Epithelial cell of esophagus (primary cell): Measurements from ENCODE around the gene ZNF511.

Source experiments
- DNase-seq: peaks from one replicate; pipeline ENCODE4 v3.0.0; 2010; ENCODE audit warnings: low read depth
- H3K4me3 ChIP-seq: 2 replicates; pipeline ENCODE4 v1.5.1; 2011; ENCODE audit warnings: mild to moderate bottlenecking, low read length, control low read depth
- TF ChIP-seq, protein P1 (sequence below): IDR thresholded peaks from 2 replicates; pipeline ENCODE4 v1.5.1; 2011; ENCODE audit warnings: low read depth, mild to moderate bottlenecking, low read length, control low read depth, inconsistent platforms; ENCODE audit not compliant: insufficient read depth; ENCODE audit errors: missing control alignments

The ZNF511 gene

DNA sequence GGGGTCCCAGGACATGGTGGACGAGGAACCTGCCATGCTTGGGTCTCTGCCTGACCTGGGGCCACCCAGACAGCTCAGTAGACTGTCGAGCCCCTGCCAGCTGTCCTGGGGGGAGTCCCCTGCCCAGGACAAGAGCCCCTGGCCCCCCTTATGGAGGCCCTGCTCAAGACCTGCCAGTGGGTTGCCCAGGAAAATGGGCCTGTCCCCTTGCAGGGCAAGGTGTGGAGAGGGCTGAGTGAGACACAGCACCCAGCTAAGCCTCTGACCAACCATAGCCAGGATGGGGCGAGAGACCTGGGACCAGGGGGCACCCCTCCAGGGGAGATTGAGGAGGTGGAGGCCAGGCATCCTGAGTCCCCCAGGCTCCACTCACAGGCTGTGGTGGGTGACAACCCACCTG is 47.3 kb downstream of the ZNF511 start:
- no peak overlapping the region for H3K4me3 ChIP-seq
- TF ChIP-seq, protein P1, sequence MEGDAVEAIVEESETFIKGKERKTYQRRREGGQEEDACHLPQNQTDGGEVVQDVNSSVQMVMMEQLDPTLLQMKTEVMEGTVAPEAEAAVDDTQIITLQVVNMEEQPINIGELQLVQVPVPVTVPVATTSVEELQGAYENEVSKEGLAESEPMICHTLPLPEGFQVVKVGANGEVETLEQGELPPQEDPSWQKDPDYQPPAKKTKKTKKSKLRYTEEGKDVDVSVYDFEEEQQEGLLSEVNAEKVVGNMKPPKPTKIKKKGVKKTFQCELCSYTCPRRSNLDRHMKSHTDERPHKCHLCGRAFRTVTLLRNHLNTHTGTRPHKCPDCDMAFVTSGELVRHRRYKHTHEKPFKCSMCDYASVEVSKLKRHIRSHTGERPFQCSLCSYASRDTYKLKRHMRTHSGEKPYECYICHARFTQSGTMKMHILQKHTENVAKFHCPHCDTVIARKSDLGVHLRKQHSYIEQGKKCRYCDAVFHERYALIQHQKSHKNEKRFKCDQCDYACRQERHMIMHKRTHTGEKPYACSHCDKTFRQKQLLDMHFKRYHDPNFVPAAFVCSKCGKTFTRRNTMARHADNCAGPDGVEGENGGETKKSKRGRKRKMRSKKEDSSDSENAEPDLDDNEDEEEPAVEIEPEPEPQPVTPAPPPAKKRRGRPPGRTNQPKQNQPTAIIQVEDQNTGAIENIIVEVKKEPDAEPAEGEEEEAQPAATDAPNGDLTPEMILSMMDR: no peak
- no peak for DNase-seq

DNA sequence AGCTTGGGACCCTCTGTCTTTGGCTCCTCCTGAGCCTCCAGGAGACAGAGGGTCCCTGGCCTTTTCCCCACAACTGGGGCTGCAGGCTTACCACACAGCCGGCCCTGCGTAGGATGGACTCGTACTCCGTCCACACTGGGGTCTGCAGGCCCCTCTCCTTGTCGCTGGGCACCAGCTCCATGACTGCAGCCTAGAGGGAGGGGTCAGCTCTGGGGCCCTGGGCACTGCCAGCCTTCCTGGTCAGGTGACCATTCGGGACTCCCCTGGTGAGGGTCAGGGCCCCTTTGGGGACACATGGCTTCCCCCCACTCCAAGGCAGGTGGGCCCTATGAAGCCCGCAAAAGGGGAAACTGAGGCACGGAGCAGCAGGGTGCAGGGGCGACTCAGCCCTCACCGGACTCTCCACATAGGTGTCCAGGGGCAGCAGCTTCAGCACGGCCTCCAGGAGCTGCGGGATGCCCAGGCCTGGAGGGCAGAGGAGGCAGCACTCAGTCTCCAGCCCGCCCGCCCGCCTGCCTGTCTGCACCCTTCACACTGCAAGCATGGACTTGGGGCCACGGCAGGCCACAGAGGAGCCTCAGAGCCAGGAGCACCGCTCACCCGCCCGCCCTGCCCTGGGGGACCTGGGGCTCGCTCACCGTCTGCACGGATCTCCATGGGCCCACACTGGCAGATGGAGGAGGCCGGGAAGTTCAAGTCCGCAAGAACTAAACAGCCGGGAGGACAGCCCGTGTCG is 48.0 kb downstream of the ZNF511 start:
- H3K4me3 ChIP-seq: peak overlapping the region; percentile 49
- TF ChIP-seq, protein P1: no peak
- DNase-seq: no peak

DNA sequence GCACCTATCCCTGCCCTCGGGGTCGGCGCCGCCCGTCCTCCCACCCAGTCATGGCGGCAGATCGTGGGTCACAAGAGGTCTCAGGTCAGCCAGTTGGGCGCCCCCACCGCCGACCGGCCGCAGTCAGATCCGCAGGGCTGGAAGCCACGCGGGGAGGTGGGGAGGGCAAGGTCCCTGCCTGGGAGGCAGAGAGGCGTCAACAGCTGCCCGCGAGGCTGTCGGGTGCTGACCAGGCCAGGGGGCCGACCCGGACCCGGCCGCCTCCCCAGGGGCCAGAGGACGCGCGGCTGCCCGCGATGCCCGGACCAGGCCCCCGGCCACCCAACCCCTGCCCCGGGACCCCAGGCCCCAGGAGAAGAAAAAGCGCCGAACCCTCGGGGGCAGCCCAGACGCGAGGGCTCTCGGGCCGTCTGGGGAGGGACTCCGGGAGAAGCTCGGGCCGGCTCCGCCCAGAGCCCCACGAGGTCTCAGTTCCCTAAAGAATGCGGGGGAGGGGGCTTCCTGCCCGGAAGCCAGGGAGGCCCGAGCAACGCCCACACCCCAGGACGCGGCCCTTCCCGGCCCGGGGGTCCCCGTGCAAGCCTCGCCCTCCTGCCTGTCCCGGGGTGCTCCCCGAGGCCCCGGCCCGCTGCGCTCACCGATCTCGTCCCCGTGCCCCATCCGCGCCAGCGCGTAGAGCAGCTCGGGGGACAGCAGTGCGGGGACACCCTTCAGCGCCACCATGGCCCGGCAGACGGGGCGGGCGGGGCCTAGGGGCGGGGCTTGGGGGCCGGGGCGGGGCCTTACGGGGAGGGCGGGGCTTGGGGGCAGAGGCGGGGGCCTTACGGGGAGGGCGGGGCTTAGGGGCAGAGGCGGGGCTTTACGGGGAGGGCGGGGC is 48.8 kb downstream of the ZNF511 start, which contains the start of gene FUOM:
Gene FUOM (minus strand): TSS at position 735 of the 877 bp plus-strand sequence. CDS start 12 bp downstream, at position 723.
- TF ChIP-seq, protein P1: no peak
- peak within 1 kb of the TSS; percentile 49 for H3K4me3 ChIP-seq
- DNase-seq: peak; percentile 43

DNA sequence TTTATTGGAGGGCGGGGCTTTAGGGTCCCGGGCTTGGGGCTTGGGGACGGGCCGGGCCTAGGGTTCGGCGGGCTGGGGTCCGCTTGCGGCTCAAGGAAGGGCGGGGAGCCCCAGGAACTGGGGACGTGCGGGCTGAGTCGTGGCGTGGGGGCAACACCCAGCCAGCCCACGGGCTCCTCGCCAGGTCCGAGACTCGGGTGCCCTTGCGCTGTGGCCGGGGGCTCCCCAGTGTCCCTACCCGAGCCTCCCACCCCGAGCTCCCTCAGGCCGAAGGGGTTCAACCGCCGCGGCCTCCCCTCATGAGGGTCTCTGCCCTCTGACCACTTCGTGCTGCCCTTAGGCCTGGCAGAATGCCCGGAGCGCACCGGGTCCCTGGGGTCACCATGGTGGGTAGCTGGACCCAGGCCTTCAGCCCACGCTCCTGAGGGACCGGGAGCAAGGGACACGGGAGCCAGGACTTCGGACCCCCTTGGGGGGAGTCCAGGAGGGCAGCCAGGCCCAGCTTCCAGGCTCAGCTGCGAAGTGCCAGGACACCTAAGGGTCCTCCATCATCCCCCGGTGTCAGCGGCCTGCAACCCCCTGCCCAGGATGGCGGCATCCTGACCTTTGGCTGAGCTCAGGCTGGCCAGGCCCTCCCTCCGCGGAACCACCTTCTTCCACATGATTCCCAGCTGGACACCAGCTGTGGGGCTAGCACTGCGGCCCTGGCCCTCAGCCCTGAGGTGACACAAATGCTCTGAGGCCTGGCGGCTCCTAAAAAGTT is 49.6 kb downstream of the ZNF511 start:
- DNase-seq: no peak
- TF ChIP-seq, protein P1: no peak
- H3K4me3 ChIP-seq: no peak overlapping the region

DNA sequence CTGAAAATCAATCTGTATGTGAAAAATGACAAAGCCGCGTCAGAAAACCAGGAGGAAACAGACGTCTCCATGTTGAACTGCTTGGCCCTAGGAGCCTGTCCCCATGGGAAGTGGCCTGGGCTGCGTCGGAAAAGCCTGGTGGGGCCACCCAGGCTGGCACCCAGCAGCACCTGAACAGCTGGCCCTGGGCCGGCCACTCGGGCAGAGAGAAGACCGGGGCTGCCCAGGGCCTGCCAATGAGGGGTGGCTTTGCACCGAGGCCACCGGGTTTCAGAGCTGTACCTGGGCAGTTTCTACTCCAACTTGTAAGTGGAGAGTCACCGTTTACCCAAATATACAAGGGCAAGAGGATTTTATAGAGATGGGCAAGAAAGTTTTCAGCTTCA is 50.2 kb downstream of the ZNF511 start:
- H3K4me3 ChIP-seq: no peak overlapping the region
- DNase-seq: no peak
- TF ChIP-seq, protein P1: no peak

DNA sequence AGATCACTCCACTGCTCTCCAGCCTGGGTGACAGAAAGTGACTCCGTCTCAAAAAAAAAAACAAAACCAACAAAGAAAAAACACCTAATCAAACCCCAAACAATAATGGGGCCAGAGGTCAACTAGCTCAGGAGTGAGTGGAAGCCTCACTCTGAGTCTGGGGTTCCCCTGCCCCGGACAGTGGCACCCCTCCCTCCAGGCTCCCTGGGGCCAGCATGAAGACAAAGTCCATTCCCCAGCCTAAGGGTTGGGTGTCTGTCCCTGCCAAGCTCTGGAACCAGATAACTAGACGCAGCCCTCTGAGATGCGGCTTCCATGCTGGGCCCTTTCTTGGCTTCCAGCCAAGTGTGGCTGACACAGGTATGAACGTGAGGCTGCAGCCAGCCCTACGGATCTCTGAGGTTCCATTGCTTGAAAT is 50.8 kb downstream of the ZNF511 start:
- no peak overlapping the region for H3K4me3 ChIP-seq
- TF ChIP-seq, protein P1: no peak
- peak; percentile 73 for DNase-seq
